Endothelial cell of umbilical vein (primary cell): ENCODE measurements around the gene SV2C. TPM values are rescaled to one million over a fixed set of nuclear protein-coding genes. Genes with fewer than 3 reads are reported as not detected.

Source experiments
- BruUV-seq: library from RNA; stranded (reverse); fragments of 400-500 nt; replicated peaks from 2 replicates; lab custom pipeline; 2021; lab: Mats Ljungman, UMichigan
- CTCF ChIA-PET: fragments of 300-600, 350-600 bp; sonication (Branson Sonifier 250); formaldehyde crosslinking; loops from one replicate; lab custom pipeline; 2021; ENCODE audit warnings: antibody characterized with exemption, inconsistent platforms; lab: Charles Lee
- POLR2A ChIA-PET: fragments of 300-600, 350-600 bp; sonication (Branson Sonifier 250); formaldehyde crosslinking; loops from one replicate; lab custom pipeline; 2021; ENCODE audit warnings: antibody characterized with exemption, inconsistent platforms; lab: Charles Lee
- DNase-seq: peaks from one replicate; pipeline ENCODE4 v3.0.0-alpha.2; 2011; ENCODE audit warnings: low read depth, low spot score
- FAIRE-seq: peaks from 2 replicates; lab custom pipeline; 2011; peaks lifted over from hg19 to GRCh38; lab: Jason Lieb, UNC
- H2AFZ ChIP-seq: 2 replicates; pipeline ENCODE4 v1.6.0; 2012; ENCODE audit warnings: low read depth, low read length, control low read depth, inconsistent platforms
- H3K27ac ChIP-seq: 2 replicates; pipeline ENCODE4 v1.5.1; 2011; ENCODE audit warnings: low read depth, mild to moderate bottlenecking, control low read depth, low read length, moderate library complexity; ENCODE audit not compliant: insufficient read depth
- H3K27me3 ChIP-seq, 2 experiments: 2 replicates each; pipeline versions ENCODE4 v1.6.0 to v1.6.1; 2011; ENCODE audit warnings: low read length in 2 of 2, mixed read lengths in 1 of 2; ENCODE audit not compliant: control insufficient read depth in 2 of 2, insufficient read depth in 2 of 2
- H3K36me3 ChIP-seq, 2 experiments: 2 replicates in 1 of 2; 3 replicates in 1 of 2; pipeline ENCODE4 v1.5.1; 2011; ENCODE audit warnings: low read length in 2 of 2, mild to moderate bottlenecking in 1 of 2, moderate library complexity in 1 of 2; ENCODE audit not compliant: control insufficient read depth in 2 of 2, insufficient read depth in 2 of 2; ENCODE audit errors: extremely low read depth in 1 of 2
- H3K4me1 ChIP-seq: 3 replicates; pipeline ENCODE4 v1.5.1; 2011; ENCODE audit warnings: mild to moderate bottlenecking, low read length; ENCODE audit not compliant: control insufficient read depth, insufficient read depth; ENCODE audit errors: extremely low read depth
- H3K4me2 ChIP-seq: 2 replicates; pipeline ENCODE4 v1.6.1; 2011; ENCODE audit warnings: low read length, control low read depth, mixed read lengths; ENCODE audit not compliant: insufficient read depth
- H3K4me3 ChIP-seq, 3 experiments: fragments of 200-600 bp in 1 of 3; sonication (generic), shearing (Covaris generic) in 1 of 3; replicated peaks in 1 of 3; 2 replicates each; pipeline ENCODE4 v1.5.1; 2011 to 2016; ENCODE audit warnings: control low read depth in 3 of 3, low read length in 3 of 3, mild to moderate bottlenecking in 2 of 3, inconsistent platforms in 1 of 3, low read depth in 1 of 3, moderate library complexity in 1 of 3; ENCODE audit not compliant: insufficient read depth in 1 of 3
- H3K79me2 ChIP-seq: 2 replicates; pipeline ENCODE4 v1.6.0; 2012; ENCODE audit warnings: low read length, inconsistent platforms; ENCODE audit not compliant: control insufficient read depth, insufficient read depth
- H3K9ac ChIP-seq: replicated peaks from 2 replicates; pipeline ENCODE3; 2011; ENCODE audit warnings: low read length, control low read depth; ENCODE audit not compliant: insufficient read depth; ENCODE audit errors: extremely low read depth
- H3K9me1 ChIP-seq: replicated peaks from 3 replicates; pipeline ENCODE4 v1.6.0; 2011; ENCODE audit warnings: mild to moderate bottlenecking, low read length; ENCODE audit not compliant: control insufficient read depth, insufficient read depth; ENCODE audit errors: extremely low read depth
- H3K9me3 ChIP-seq: replicated peaks from 2 replicates; pipeline ENCODE4 v1.5.1; 2012; ENCODE audit warnings: low read length, inconsistent platforms; ENCODE audit not compliant: control insufficient read depth, insufficient read depth
- H4K20me1 ChIP-seq: replicated peaks from 2 replicates; pipeline ENCODE3; 2011; ENCODE audit warnings: mild to moderate bottlenecking, low read length; ENCODE audit not compliant: control insufficient read depth, insufficient read depth; ENCODE audit errors: extremely low read depth
- EZH2 ChIP-seq: IDR thresholded peaks from 2 replicates; pipeline ENCODE4 v1.6.1; 2012; ENCODE audit warnings: borderline replicate concordance, low read depth, mild to moderate bottlenecking, moderate library complexity, low read length, inconsistent platforms; ENCODE audit not compliant: severe bottlenecking
- FOS ChIP-seq: IDR thresholded peaks from 2 replicates; pipeline ENCODE4 v1.6.1; 2011; ENCODE audit warnings: mild to moderate bottlenecking, low read length, moderate library complexity, borderline replicate concordance; ENCODE audit not compliant: insufficient read depth
- GATA2 ChIP-seq: IDR thresholded peaks from 2 replicates; pipeline ENCODE4 v1.7.0; 2011; ENCODE audit warnings: low read depth, mild to moderate bottlenecking, moderate library complexity, mixed read lengths, low read length; ENCODE audit not compliant: insufficient read length, insufficient read depth
- JUN ChIP-seq: IDR thresholded peaks from 2 replicates; pipeline ENCODE4 v1.6.1; 2011; ENCODE audit warnings: borderline replicate concordance, low read depth; ENCODE audit not compliant: insufficient read length, insufficient read depth
- MAX ChIP-seq: IDR thresholded peaks from 2 replicates; pipeline ENCODE4 v1.6.1; 2011; ENCODE audit not compliant: insufficient read depth, insufficient read length
- MYC ChIP-seq: IDR thresholded peaks from one replicate; pipeline ENCODE4 v1.6.1; 2011; ENCODE audit warnings: mild to moderate bottlenecking, low read depth, low read length
- POLR2A ChIP-seq: IDR thresholded peaks from 2 replicates; pipeline ENCODE4 v1.6.1; 2012; ENCODE audit warnings: low read depth, mild to moderate bottlenecking, control low read depth, low read length
- POLR2AphosphoS5 ChIP-seq: IDR thresholded peaks from 2 replicates; pipeline ENCODE4 v1.6.1; 2012; ENCODE audit warnings: low read depth, mild to moderate bottlenecking, control low read depth, low read length, moderate library complexity; ENCODE audit not compliant: insufficient read depth
- dilution Hi-C: fragments of 300-500 bp; cut with MboI; formaldehyde crosslinking; loops from one replicate; pipeline ENCODE4 v1.15.0; 2019; ENCODE audit warnings: low sequenced_read_pairs; ENCODE audit not compliant: extremely low pct_ligation_motif_present
- intact Hi-C: fragments of 100-400 bp; cut with micrococcal nuclease; formaldehyde crosslinking; loops from one replicate; pipeline ENCODE4 v1.10.0; 2022
- polyA plus RNA-seq, 4 experiments: library from polyadenylated mRNA; depleted of rRNA in 3 of 4; stranded (reverse) in 3 of 4; unstranded in 1 of 4; fragments of >200 nt; gene quantifications; 2 replicates each; pipeline versions ENCODE4 v1.2.1 to v1.2.3, GENCODE V29; 2011 to 2012; ENCODE audit warnings: missing spikeins in 1 of 4
- total RNA-seq: library from RNA; stranded (reverse); gene quantifications from 2 replicates; pipeline ENCODE4 v1.2.3, GENCODE V29; 2021
- TF ChIP-seq, protein P1 (sequence below), 2 donors: IDR thresholded peaks; 1 replicate in 1 of 2; 2 replicates in 1 of 2; pipeline ENCODE4 v1.5.1; 2011; ENCODE audit warnings: low read length in 2 of 2, mild to moderate bottlenecking in 2 of 2, moderate library complexity in 2 of 2, control low read depth in 1 of 2, inconsistent platforms in 1 of 2, low read depth in 1 of 2; ENCODE audit not compliant: insufficient read depth in 1 of 2; ENCODE audit errors: extremely low read depth in 1 of 2

Gene SV2C
- total and polyA plus RNA-seq, 2 donors (not counting 3 experiments of a cell fraction or from before 2014, with no cell fraction given): not detected

GRCh38 chr5:76175821-76176403 is 92.7 kb downstream of the SV2C start:
- dilution Hi-C loops (no loop called here), intact Hi-C loops (loop anchor here (1.0 to 10.0 kb wide), 5 partner anchors 102 to 1124 kb away; partner anchors contain the start of genes ANKRD31, GCNT4 and POC5)
- Histone ChIP-seq H2AFZ (no peak overlapping the region), H3K27me3 (peaks cover 0 to 2% of the 10 kb centered on the region in 2 experiments), H3K4me3 (no peak overlapping the region), H3K79me2 (no peaks in the 10 kb centered on the region), H3K9me3 (no peaks in the 10 kb centered on the region), H4K20me1 (no peaks in the 10 kb centered on the region), H3K9me1 (no peaks in the 10 kb centered on the region), H3K27ac (no peak overlapping the region), H3K9ac (no peak overlapping the region), H3K4me2 (no peak overlapping the region), H3K36me3 (no peaks in the 10 kb centered on the region), H3K4me1 (no peaks in the 10 kb centered on the region)
- FAIRE-seq: no peak
- no TSS peak for BruUV-seq
- ChIA-PET POLR2A (no interaction called here), CTCF (interaction anchor here (0.6 to 2.7 kb wide), 51 partner anchors 8 to 1251 kb away, joined by 3 to 56 read pairs (median 5); partner anchors contain the start of gene ANKRD31)
- TF ChIP-seq JUN (no peak), EZH2 (no peak), POLR2AphosphoS5 (no peak), MYC (no peak), GATA2 (no peak), MAX (no peak), FOS (no peak), POLR2A (no peak)
- TF ChIP-seq, protein P1, sequence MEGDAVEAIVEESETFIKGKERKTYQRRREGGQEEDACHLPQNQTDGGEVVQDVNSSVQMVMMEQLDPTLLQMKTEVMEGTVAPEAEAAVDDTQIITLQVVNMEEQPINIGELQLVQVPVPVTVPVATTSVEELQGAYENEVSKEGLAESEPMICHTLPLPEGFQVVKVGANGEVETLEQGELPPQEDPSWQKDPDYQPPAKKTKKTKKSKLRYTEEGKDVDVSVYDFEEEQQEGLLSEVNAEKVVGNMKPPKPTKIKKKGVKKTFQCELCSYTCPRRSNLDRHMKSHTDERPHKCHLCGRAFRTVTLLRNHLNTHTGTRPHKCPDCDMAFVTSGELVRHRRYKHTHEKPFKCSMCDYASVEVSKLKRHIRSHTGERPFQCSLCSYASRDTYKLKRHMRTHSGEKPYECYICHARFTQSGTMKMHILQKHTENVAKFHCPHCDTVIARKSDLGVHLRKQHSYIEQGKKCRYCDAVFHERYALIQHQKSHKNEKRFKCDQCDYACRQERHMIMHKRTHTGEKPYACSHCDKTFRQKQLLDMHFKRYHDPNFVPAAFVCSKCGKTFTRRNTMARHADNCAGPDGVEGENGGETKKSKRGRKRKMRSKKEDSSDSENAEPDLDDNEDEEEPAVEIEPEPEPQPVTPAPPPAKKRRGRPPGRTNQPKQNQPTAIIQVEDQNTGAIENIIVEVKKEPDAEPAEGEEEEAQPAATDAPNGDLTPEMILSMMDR (IDR thresholded peaks at IDR 0.05; ENCODE audit: extremely low read depth in 1 of 2, insufficient read depth in 1 of 2, low read depth in 1 of 2, low read length in 2 of 2): no peak
- DNase-seq: no peak
